ENCODE results near the gene TMPRSS7. TPM values are rescaled to one million over a fixed set of nuclear protein-coding genes. Genes with fewer than 3 reads are reported as not detected.

The TMPRSS7 gene, protein sequence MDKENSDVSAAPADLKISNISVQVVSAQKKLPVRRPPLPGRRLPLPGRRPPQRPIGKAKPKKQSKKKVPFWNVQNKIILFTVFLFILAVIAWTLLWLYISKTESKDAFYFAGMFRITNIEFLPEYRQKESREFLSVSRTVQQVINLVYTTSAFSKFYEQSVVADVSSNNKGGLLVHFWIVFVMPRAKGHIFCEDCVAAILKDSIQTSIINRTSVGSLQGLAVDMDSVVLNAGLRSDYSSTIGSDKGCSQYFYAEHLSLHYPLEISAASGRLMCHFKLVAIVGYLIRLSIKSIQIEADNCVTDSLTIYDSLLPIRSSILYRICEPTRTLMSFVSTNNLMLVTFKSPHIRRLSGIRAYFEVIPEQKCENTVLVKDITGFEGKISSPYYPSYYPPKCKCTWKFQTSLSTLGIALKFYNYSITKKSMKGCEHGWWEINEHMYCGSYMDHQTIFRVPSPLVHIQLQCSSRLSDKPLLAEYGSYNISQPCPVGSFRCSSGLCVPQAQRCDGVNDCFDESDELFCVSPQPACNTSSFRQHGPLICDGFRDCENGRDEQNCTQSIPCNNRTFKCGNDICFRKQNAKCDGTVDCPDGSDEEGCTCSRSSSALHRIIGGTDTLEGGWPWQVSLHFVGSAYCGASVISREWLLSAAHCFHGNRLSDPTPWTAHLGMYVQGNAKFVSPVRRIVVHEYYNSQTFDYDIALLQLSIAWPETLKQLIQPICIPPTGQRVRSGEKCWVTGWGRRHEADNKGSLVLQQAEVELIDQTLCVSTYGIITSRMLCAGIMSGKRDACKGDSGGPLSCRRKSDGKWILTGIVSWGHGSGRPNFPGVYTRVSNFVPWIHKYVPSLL
- total RNA-seq = not detected in 2 replicates

GRCh38 chr3:112034436-112034835 is at the start of gene TMPRSS7:
Gene TMPRSS7 (plus strand): TSS chr3:112034736. CDS start chr3:112034846, 110 bp downstream.
- no peak for DNase-seq (ENCODE audit: low read depth, low spot score)

DNA sequence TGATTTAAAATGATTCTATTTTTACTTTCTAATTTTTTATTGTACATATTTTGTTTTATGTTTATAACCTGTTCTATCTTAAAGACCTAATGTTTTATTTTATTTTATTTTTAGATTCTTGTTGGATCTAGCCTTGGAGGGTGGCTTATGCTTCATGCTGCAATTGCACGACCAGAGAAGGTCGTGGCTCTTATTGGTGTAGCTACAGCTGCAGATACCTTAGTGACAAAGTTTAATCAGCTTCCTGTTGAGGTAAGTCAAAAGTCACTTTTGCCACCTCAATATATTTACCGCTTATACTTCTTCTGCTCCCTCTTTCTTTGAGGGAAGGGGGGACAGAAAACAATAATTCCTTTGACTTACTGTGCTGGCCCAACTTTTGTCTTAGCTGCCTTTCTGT is 47.7 kb upstream of the TMPRSS7 start:
- DNase-seq (ENCODE audit: low read depth, low spot score) = no peak

DNA sequence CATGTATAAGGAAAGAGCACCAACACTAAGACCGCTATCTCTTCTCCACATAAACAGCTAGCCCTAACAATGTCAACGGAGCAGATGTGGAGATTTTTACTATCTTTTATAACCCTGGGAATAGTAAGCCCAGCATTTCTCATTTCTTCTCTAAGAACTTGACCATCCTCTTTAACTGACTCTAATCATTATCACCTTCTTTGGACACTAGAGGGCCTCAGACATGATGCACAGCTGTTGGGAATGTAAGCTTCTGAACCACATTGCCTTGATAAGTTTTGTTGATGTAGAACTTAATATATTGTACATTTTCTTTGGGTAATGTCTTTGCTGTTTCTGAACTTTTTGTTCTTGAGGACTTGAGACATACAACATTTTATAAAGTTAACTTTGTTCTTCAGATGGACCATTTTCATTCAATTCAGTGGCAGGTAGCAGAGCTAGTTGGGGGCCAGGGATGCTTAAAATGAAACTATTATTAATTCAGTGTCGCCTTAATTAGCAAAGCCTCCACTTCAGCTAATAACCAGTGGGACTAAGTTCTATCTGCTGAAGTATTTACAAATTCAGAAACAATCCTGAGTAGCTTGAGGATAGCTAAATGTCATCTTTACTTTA is 45.4 kb upstream of the TMPRSS7 start:
- peak; percentile 22 for DNase-seq (ENCODE audit: low read depth, low spot score)

DNA sequence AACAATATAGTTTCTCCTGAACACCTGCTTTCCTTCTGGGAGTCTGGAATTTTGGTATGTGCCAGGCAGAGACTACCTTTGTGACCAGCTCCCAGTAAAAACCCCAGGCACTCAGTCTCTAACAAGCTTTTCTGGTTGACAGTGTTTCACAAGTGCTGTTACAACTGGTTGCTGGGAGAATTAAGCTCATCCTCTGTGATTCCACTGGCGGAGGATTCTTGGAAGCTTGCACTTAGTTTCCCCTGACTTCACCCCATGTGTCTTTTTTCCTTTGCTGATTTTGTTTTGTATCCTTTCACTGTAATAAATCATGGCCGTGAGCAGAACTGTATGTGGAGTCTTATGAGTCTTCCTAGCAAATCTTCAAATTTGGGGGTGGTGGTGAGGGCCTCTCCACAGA is 41.5 kb upstream of the TMPRSS7 start:
- no peak for DNase-seq (ENCODE audit: low read depth, low spot score)

- no peak for DNase-seq (ENCODE audit: low read depth, low spot score)
Measured at GRCh38 chr3:111998636-111999483, 35.7 kb upstream of the TMPRSS7 start, which contains the start of gene TAGLN3. Gene TAGLN3 (plus strand): TSS chr3:111998922. CDS start chr3:111999423, 501 bp downstream.

GRCh38 chr3:111999484-112000324 is 34.8 kb upstream of the TMPRSS7 start:
- no peak for DNase-seq (ENCODE audit: low read depth, low spot score)

DNA sequence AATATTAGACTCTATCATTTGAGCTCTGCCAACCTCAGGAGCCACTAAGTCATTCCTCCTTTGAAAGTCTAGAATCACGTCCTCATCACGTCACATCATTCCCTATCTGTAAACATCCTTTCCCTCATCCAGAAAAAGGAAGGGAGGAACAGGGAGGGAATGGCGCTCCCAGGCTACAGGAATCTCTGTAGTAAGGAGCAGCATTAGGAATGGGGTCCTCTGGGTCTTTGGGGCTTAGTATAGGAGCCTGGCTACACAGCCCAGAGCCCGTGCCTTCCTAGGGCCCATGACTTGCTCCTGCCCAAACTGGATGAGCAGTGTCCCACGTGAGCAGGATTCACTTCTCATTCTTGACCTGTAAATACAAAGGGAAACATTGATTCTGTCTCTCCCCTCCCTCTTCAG is 34.2 kb upstream of the TMPRSS7 start:
- no peak for DNase-seq (ENCODE audit: low read depth, low spot score)

GRCh38 chr3:112000966-112001365 is 33.6 kb upstream of the TMPRSS7 start:
- no peak for DNase-seq (ENCODE audit: low read depth, low spot score)

- no peak for DNase-seq (ENCODE audit: low read depth, low spot score)
Measured at GRCh38 chr3:112001526-112001925, 33.0 kb upstream of the TMPRSS7 start.

GRCh38 chr3:112002096-112002971 is 32.2 kb upstream of the TMPRSS7 start:
- no peak for DNase-seq (ENCODE audit: low read depth, low spot score)

DNA sequence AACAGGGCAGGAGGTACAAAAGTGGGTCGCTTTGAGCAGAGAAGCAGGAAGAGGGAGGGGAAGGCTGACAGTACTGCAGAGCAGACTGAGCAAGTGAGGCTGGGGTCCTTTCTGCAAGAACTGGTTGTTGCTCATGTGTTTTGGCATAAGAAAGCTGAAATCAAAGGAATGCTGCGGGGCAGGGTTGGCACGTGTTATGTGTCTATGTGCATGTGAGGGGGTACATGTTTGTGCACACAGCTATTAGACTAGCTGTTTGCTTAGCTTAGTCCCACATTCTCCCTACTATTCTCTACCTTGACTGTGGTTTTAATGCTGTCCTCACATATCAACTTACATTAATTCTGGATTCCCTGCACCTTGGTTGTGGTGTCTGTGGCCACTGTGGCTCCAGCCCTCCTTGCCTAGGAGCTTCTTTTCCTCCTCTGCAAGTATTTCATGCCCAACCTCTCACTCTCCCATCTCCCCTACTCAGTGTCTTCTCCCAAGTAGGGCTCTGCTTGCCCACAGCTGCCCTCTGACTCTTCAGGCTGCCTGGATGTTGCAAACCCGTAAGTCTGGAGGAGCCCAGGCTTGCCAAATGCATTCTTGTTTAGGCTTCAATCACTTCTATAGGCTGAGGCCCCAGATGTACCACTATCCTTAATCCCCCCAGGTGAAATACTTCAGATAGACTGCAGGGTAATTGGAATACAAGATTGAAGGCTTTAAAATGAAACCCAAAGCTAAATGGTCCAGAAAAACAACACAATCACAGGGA is 31.0 kb upstream of the TMPRSS7 start:
- no peak for DNase-seq (ENCODE audit: low read depth, low spot score)

DNA sequence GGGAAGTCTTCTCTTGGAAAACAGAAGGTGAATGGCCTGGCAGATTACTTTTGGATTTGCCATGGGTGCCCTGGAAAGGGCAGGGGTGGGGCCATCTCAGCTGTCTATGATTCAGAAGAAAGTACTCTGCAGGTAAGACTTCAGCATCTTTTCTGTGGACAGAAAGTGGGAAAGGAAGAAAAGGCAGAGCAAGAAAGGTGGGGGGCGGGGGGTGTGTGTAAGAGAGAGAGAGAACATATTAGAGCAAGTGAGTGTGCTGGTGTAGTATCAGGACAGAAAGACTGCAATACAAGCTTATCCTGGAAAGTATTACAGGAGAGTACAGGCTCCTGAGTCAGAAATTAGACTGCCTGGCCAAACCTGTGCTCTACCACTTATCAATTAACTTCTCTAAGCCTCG is 30.3 kb upstream of the TMPRSS7 start:
- DNase-seq (ENCODE audit: low read depth, low spot score) = no peak

- no peak for DNase-seq (ENCODE audit: low read depth, low spot score)
Measured at GRCh38 chr3:112004669-112005068, 29.9 kb upstream of the TMPRSS7 start.

DNA sequence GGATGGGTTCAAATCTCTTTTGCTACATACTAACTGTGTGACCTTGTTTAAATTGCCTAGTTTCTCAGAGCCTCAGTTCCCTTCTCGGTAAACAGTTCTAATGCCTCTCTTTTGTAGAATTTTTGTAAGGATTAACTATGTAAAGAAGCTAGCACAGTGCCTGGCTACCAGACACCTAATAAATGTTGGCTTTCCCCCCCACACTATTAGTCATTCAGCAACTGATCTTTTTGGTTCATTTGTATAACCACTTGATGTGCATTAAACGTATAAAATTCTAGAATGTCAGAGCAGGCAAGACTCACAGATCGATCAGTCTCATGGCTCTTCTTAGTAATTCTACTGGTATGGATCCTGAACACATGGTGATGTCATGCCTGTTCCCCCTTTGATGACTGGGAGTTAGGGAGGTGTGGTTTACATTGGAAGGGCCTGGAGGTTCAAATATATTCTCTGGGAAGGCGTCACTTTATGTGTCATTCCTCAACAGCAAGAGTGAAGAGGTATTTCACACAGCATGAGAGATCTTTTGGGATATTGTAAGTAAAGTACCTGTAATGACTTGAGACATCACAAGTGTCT is 29.4 kb upstream of the TMPRSS7 start:
- no peak for DNase-seq (ENCODE audit: low read depth, low spot score)

DNA sequence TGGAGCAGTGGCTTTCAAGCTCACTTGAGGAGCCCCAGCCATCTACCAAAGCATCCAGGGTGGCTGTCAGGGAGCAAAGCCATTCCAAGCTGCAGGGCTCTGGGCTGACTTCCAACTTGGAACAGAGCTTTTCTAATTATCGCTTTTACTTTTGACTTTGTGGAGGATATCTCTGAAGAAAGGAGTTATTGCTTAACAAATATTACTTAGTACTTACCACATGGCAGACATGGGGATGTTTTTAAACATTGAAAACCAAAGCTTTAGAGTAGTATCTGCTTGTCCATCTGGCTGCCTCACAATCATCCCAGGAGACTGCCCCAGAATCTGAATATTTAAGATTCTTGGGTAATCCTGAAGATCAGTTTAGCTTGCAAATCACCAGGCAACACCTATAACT is 26.9 kb upstream of the TMPRSS7 start:
- DNase-seq (ENCODE audit: low read depth, low spot score) = no peak

DNA sequence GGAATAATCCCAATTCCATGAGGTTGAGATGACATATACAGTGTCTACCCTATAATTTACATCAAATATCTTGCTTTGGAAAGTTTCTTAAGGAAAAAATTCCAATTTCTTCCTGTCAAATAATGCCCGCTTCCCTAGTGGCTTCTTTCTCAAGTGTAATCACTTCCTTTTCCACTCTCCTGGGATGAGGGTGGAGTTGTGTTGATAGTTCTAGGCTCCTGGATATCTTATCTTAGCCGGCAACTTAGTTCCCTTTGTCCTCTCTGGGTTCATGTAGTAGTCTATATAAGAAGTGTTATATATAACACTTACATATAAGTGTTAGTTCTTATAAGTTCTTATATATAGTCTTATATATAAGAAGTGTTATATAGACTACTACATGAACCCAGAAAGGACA is 24.9 kb upstream of the TMPRSS7 start:
- no peak for DNase-seq (ENCODE audit: low read depth, low spot score)

GRCh38 chr3:112010636-112011035 is 23.9 kb upstream of the TMPRSS7 start:
- no peak for DNase-seq (ENCODE audit: low read depth, low spot score)

DNA sequence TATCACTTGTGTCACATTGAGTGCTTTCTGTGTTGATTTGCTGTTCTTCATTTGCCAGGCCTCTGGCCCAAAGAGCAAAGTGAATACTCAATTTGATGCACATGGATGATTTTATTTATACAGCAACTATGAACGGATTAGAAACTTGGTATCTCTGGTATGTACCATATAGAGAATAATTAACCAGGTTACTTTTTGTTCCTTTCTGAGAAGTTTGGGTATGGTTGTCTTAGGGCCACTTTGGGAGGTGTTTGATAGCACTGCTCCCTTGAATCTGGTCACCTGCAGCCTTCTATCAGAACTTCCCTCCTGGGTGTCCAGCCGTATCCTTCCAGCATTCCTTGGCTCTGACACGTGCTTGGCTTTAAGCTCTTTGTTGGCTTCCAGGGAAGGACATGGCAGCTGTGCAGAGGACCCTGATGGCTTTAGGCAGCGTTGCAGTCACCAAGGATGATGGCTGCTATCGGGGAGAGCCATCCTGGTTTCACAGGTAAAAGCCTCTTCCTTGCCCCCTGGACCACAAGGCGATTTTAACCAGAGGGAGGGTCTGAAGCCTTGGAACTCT is 23.1 kb upstream of the TMPRSS7 start:
- no peak for DNase-seq (ENCODE audit: low read depth, low spot score)
